OCI-LY1 (cell line): ENCODE data around the gene NUP93.

Experiments used
- EZH2 ChIP-seq: fragments of 200-600 bp; sonication (generic), shearing (Covaris generic); IDR thresholded peaks from 2 replicates; pipeline ENCODE4 v1.8.0; 2017; ENCODE audit warnings: borderline replicate concordance, mixed run types, mild to moderate bottlenecking, antibody characterized with exemption, low read length, moderate library complexity, mixed read lengths
- TF ChIP-seq, protein P1 (sequence below): fragments of 200-600 bp; sonication (generic), shearing (Covaris generic); IDR thresholded peaks from 2 replicates; pipeline ENCODE4 v1.5.1; 2017; ENCODE audit warnings: mild to moderate bottlenecking, antibody characterized with exemption, low read length, moderate library complexity, mixed read lengths

DNA sequence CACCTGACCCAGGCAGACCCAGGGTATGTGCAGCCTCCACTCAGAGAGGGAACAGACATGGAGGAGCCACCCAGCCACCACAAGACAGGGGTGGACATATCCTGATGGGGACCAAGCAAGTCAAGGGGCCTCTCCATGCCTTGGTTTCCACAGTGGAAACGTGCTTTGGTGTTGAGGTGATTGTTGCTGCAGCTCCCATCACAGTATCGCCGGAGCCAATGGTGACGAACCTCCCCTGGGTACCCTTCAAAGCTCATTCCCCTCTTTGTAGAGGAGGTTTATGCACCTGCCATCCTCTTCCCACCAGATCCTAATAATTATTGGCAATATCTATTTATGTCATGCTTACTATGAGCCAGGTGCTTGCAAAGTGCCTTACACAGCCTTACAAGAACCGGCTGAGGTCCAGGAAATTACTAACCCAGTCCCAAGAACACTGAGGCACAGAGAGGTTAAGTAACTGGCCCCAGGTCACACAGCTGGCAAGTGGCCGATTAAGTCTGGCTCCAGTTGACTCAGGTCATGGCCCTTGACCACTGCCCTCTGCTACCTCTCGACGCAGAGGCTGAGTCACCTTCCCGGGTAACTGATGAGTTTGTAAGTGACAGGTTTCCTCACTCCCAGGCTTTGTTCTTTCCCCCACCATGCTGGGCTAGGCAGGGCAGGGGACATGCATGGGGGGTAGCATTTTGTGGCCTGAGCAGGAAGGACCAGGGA, 155.7 kb downstream of the NUP93 start:
- TF ChIP-seq, protein P1, sequence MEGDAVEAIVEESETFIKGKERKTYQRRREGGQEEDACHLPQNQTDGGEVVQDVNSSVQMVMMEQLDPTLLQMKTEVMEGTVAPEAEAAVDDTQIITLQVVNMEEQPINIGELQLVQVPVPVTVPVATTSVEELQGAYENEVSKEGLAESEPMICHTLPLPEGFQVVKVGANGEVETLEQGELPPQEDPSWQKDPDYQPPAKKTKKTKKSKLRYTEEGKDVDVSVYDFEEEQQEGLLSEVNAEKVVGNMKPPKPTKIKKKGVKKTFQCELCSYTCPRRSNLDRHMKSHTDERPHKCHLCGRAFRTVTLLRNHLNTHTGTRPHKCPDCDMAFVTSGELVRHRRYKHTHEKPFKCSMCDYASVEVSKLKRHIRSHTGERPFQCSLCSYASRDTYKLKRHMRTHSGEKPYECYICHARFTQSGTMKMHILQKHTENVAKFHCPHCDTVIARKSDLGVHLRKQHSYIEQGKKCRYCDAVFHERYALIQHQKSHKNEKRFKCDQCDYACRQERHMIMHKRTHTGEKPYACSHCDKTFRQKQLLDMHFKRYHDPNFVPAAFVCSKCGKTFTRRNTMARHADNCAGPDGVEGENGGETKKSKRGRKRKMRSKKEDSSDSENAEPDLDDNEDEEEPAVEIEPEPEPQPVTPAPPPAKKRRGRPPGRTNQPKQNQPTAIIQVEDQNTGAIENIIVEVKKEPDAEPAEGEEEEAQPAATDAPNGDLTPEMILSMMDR, result no peak
- TF ChIP-seq EZH2, result no peak
